Dermis blood vessel endothelial cell (primary cell): Measurements from ENCODE around the gene RPEL1. TPM values are rescaled to one million over a fixed set of nuclear protein-coding genes. Genes with fewer than 3 reads are reported as not detected.

Experiments used
- DNase-seq: peaks from one replicate; pipeline ENCODE4 v3.0.0; 2010
- total RNA-seq: library from RNA; depleted of rRNA; stranded (reverse); fragments of >200 nt; gene quantifications from 2 replicates; pipeline ENCODE4 v1.2.3, GENCODE V29; 2014

RPEL1 gene
- total RNA-seq, 1 donor from 2014 or later, result 0.17 TPM

GRCh38 chr10:103280506-103280905 lies 34.8 kb downstream of the RPEL1 start:
- DNase-seq, result no peak

GRCh38 chr10:103281753-103282152 lies 36.1 kb downstream of the RPEL1 start:
- DNase-seq, result no peak

- DNase-seq, result no peak
These were observed 37.3 kb downstream of the RPEL1 start for GRCh38 chr10:103282961-103283360.

- no peak for DNase-seq
These were observed 38.5 kb downstream of the RPEL1 start for GRCh38 chr10:103284170-103284569.

- DNase-seq, result no peak
These were observed 42.3 kb downstream of the RPEL1 start for GRCh38 chr10:103287992-103288391.

- no peak for DNase-seq
These were observed 45.9 kb downstream of the RPEL1 start for GRCh38 chr10:103291588-103291987.

- DNase-seq, result no peak
These were observed 49.8 kb downstream of the RPEL1 start for GRCh38 chr10:103295374-103296015.

Other genes starting within 250 kb of the RPEL1 start
- 80.2 and 83.2 TPM in 2 replicates for gene NT5C2, start 52.6 kb upstream of the RPEL1 start, total RNA-seq
- 0.14 TPM in 1 of 2 replicates, not detected in the other for gene INA, start 31.3 kb downstream of the RPEL1 start, total RNA-seq
- 13.3 and 14.3 TPM in 2 replicates for gene PCGF6, start 105.3 kb downstream of the RPEL1 start, total RNA-seq
- gene TAF5, start 122.1 kb downstream of the RPEL1 start, total RNA-seq, result 7.5 and 9.4 TPM in 2 replicates
- gene ATP5MK, start 150.6 kb downstream of the RPEL1 start, total RNA-seq, result 152 and 350 TPM in 2 replicates
- gene PDCD11, start 150.7 kb downstream of the RPEL1 start, total RNA-seq, result 41.5 and 50.5 TPM in 2 replicates
- gene CALHM2, start 206.5 kb downstream of the RPEL1 start, total RNA-seq, result 18.4 and 27.9 TPM in 2 replicates
- gene CALHM1, start 213.0 kb downstream of the RPEL1 start, total RNA-seq, result not detected in 2 replicates
- gene CALHM3, start 233.4 kb downstream of the RPEL1 start, total RNA-seq, result not detected in 2 replicates
- gene NEURL1, start 247.8 kb downstream of the RPEL1 start, total RNA-seq, result 0.19 TPM in 1 of 2 replicates, not detected in the other